GM19438 (cell line): ENCODE data around the gene SH3PXD2B.
A peak's percentile ranks its signal among the peaks of the same experiment; 100 is the strongest.
"Not testable (repeated sequence)": the region's sequence is repeated elsewhere in the genome, so short reads cannot be mapped to it uniquely, and the experiment has no call there.

ENCODE experiments used
- ATAC-seq: cut with Tn5 transposase; IDR thresholded peaks from one replicate; pipeline ENCODE4 v1.9.1; 2021; ENCODE audit warnings: low read depth; ENCODE audit not compliant: unreplicated experiment

The SH3PXD2B gene

DNA sequence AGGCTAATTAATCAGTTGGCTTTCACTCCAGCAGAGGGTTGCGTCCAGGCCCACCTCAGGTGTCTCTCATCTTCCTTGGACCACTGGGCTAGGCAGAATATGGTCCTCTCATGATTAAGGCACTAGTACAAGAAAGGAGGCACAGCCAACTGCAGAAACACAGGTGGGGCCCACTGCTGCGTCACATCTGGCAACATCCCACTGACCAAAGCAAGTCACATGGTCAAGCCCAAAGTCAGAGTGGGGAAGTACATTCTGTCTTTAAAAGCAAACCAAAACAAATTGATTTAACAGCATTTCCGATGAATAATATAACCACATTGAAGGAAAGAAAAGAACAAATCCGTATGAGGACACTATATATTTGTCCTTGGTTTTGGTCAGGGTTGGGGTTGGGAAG lies 142.7 kb downstream of the SH3PXD2B start:
- ATAC-seq = no peak

DNA sequence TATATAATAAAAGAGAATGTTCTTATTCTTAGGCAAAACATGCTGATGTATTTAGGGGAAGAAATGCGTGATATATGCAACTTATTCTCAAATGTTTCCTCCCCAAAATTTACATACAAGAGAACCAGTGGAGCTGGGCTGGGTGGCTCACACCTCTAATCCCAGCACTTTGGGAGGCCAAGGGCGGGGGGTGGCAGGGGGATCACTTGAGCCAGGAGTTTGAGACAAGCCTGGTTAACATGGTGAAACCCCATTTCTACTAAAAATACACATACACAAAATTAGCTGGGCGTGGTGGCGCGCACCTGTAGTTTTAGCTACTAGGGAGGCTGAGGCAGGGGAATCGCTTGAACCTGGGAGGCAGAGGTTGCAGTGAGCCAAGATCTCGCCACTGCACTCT lies 143.3 kb downstream of the SH3PXD2B start:
- ATAC-seq = no peak

DNA sequence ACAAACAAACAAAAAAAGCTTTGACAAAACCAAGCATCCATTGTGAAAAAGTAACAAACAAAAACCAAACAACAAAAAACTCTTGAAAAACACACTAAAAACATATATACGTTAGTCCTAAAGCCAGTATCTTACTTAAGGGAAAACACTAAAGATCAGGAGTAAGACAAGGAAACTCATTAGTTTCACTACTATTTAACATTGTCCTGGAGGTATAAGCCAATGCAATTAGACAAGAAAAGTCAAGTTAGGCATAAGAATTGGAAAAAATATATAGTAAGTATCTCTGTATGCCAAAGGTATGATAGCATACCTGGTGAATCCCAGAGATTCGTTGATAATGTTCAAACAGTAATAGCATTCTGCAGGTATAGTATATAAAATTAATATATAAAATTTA lies 148.9 kb downstream of the SH3PXD2B start:
- ATAC-seq = no peak

DNA sequence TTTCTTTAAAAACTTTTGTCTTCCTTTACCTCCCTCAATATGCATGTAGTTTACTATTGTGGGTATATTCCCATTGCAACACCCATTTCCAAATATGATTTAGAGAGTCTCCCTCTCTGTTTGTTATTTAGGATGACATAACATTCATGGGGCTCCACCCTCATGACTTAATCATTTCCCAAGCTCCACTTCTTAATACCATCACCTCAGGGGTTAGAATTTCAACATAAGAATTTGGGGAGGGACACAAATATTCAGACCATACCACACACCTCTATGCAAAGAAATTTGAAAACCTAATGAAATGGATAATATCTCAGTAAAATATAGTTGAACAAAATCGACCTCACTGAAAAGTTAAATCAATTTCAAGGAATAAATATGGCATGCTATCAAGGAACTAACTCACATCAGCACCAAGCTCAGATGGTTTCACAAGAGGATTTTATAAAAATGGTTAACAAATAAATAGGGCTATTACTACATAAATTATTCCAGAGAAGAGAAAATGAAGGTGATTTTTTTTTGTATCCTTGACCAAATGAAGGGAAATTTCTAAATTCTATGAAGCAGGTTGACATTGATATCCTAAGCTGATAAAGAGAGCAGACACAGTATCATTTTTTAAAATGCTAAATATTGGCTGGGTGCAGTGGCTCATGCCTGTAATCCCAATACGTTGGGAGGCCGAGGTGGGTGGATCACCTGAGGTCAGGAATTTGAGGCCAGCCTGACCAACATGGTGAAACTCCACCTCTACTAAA lies 150.6 kb downstream of the SH3PXD2B start:
- no peak for ATAC-seq

DNA sequence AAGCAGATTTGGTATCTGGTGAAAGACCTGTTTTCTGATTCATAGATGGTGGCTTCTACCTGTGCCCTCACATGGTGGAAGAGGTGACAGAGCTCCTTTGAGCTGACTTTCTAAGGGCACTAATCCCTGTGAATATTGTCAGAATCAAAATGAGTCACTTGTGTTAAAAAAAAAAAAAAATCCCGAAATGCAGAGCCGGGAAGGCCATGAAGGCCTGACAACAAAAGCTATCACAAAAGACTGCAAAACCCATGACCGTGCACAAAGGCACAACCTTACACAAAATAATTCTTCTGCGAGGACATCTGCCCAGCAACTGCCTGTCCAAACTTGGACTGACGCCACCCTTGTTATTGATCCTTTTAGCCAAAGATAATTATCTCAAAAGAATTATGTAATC lies 151.2 kb downstream of the SH3PXD2B start:
- ATAC-seq = no peak

DNA sequence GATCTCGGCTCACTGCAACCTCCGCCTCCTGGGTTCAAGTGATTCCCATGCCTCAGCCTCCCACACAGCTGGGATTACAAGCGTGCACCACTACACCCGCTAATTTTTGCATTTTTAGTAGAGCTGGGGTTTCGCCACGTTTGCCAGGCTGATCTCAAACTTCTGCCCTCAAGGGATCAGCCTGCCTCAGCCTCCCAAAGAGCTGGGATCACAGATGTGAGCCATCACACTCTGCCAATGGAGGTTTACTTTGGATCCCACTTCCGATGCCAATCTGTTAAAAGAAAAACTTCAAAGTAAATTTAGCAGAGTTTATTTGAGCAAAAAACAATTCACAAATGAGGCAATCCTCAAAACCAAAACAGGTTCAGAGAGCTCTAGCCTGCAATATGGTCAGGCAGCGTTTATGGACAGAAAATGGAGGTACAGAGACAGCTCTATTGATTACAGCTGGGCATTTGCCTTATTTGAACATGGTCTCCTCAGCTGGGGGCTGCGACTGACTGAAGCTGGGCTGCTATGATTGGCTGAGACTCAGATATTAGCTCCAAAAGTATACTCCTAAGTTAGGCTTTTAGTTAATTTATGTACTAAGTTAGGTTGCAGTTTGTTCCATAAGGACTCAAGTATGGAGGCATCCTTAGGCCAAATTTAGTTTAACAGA lies 152.1 kb downstream of the SH3PXD2B start:
- ATAC-seq = no peak

DNA sequence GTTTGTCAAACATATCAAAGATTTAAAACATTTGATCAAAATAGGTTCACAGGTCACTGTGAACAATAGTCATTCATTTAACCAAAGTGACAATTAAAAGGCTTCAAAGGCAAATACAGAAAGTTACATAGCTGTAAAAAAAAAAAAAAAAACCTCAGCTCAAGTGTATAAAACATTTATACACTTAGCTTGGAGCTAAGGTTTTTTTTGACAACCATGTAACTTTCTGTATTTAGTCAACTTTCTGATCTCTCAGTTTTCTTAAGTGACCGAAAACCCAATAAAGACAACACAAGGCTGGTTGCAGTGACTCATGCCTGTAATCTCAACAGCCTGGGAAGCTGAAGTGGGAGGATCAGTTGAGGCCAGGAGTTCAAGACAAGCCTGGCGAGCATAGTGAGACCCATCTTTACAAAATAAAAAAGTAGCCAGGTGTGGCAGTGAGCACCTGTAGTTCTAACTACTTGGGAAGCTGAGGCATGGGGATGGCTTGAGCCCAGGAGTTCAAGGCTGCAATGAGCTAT lies 154.3 kb downstream of the SH3PXD2B start:
- ATAC-seq = no peak

DNA sequence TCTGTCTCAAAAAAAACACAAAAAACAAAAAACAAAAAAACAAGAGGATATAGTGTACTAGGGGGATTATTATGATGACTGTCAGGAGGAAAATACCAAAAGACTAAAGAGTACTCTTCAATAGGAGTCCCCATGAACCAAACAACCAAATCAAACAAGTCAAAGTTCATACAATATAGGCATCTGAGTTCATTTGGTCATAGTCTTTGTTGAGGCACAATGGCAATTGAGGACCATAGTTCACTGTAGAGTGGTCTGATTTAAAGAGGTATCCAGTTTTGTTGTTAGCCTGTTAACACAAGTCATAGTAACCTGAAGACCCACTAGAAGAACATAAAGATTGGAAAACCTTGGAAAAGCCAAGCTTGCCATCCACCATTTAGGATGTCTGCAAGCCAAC lies 159.5 kb downstream of the SH3PXD2B start:
- no peak for ATAC-seq

DNA sequence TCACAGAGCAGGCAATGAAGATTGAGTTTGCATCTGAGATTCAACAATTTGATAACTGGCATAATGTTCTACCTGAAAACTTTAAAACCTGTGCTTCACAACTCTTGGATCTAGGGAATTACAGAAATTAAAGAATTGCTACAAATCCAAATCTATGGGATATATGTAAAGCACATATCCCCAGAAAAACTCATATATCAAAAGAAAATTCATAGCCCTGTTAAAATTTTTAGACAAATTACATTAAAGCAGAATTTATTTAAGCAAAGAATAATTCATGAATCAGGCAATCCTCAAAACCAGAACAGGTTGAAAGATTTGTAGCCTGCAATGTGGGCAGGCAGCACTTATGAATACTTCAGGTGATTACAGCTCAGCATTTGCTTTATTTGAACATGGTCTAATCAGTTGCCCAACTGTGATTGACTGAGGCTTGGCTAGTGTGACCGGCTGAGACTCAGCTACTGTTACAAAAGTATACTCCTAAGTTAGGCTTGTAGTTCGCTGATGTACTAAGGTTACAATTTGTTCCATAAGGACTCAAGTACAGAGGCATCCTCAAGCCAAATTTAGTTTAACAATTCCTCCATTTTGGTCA lies 160.5 kb downstream of the SH3PXD2B start:
- no peak for ATAC-seq

DNA sequence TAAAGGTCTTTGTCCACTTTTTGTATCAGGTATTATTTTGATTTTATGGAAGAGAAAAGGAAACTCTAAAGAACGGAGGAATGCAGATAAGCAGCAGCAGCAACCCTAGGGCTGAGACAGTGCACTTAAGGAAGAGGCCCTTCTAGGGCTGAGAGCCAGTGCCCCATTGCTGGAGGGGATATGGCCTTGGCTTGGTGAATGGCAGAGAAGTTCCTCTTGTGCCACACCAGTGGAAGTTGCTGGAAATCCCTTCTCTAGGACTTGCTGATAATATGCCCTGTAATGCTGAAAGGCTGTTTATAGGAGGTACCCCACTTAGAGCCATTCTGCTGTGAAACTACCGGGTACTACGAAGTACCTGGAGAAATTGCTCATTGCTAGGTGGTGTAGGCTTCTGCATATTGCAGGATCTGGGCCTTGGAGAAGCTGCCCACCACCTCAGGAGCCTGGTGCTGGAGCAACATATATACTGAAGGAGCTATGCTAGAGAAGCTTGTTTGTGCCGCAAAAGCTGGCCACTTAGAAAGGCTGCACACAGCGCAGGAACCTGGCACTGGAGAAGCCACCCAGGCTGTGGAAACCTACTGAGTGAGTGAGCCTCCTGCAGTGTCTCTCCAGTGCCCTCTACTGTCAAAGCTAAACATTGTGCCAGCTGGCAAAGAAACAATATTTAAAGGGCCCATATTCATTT lies 161.1 kb downstream of the SH3PXD2B start:
- no peak for ATAC-seq

DNA sequence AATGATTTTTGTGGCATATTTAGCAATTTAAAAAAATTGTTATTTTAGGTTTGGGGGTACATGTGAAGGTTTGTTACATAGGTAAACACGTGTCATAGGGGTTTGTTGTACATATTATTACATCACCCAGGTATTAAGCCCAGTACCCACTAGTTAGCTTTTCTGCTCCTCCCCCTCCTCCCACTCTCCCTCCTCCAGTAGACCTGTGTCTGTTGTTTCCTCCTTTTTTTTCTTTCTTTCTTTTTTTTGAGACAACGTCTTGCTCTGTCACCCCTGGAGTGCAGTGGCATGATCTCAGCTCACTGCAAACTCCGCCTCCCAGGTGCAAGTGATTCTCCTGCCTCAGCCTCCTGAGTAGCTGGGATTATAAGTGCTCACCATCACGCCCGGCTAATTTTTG lies 162.5 kb downstream of the SH3PXD2B start:
- ATAC-seq = not testable (repeated sequence)

DNA sequence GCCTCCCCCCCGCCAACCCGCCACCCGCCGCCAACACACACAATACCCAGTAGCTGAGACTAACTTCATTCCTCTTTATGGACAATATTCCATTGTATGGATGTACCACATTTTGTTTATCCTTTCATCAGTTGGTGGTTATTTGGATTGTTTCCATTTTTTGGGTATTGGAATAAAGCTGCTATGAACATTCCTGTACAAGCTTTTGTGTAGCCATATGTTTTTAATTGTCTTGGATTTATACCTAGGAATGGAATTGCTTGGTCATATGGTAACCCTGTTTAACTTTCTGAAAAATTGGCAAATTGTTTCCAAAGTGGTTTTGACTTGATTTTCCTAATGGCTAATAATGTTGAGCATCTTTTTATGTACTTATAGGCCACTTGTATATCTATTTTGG lies 165.9 kb downstream of the SH3PXD2B start:
- no peak for ATAC-seq

DNA sequence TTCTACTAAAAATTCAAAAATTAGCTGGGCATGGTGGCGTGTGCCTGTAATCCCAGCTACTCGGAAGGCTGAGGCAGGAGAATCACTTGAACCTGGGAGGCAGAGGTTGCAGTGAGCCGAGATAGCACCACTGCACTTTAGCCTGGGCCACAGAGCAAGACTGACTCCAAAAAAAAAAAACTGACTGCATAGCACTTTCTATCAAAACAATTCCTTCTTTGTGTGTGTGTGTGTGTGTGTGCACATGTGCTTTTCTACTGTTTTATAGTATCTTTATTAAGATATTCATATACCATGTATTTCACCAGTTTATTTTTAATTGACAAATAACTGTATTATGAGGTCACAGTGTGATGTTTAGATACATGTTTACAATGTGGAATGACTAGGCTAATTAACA lies 167.2 kb downstream of the SH3PXD2B start:
- ATAC-seq = not testable (repeated sequence)

DNA sequence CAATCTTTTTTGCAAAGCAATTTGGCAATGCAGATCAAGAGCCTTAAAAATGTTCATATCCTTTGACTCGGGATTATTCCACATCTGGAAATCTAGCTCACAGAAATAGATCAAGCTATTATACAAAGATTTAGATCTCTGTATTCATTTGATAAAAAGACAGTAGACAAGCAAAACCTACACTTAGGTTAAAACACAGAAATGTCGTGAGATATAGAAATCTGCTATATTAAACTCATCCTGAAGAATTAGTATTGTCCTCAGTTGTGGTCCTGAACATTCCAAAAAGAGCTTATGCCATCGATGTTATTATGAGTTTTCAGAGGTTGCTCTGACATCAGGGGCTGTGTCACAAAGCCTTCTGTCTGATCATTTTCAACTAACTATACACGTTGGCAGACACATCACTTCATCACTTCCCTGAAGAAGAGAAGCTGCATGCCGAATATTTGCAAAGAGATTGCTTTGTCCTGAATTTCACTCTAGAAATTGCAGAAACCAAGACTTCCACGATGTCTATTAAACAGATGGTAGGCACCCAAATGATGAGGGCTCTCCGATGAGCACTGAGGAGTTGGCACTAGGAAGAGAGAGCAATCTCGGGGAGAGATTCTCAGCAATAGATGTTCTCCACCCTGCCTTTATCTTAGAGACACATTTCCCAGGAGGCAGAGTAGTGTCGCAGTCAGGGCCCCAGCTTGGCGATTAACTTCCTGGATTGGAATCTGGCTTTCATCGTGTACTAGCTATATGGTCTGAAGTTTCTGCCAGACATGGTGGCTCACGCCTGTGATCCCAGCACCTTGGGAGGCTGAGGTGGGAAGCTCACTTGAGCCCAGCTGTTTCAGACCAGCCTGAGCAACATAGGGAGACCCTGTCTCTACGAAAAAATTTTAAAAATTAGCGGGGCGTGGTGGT lies 168.8 kb downstream of the SH3PXD2B start:
- ATAC-seq = no peak

DNA sequence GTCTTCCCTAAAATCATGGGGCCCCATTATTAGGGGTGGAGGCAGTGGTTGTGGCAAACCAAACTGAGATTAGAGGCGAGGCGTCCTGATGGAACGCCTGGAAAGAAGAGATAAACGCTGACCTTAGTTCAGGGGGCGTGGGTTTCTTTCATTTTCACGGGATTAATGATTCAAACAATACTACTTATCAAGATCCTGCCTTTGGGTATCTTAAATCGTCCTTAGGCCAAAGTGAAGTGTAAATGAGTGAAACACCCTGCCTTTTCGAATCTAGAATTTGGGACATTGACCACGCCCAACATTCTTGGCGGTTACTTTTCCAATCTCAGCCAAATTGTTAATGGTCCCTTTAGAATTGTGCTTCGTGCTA lies 169.7 kb downstream of the SH3PXD2B start:
- ATAC-seq = no peak

DNA sequence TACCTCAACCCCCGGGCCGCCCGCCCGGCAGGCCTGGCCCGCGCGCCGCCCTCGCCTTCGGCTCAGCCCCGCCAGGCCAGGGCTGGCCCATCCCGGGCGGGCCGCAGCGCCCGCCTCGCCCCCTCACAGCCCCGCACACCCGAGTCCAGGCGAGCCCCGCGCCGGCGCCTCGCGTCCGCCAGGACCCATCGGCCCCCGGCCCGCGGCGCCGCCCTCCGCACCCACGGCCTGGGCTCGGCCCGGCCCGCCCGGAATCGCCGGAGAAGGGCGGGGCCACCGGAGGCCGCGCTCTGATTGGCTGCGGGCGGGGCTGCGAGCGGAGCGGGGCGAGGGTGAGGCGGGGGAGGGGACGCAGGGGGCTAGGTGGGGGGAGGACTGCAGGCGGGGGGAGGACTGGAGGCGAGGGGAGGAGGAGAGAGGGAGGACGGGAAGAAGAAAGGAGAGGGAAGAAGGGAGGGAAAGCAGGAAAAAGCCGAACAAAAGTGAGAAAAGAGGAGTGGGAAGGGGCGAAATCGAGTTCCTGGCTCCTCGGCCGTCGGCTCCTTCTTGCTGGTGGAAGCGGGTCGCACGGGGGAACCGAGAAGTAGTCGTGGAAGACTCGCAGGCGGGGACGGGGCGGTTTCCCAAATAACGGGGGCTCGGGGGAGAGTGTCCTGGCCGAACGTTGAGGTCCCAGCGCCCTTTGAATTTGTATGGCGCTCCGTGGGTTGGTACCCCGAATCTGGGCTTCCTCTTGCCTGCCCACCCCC lies 170.3 kb downstream of the SH3PXD2B start:
- ATAC-seq = peak; percentile 79

DNA sequence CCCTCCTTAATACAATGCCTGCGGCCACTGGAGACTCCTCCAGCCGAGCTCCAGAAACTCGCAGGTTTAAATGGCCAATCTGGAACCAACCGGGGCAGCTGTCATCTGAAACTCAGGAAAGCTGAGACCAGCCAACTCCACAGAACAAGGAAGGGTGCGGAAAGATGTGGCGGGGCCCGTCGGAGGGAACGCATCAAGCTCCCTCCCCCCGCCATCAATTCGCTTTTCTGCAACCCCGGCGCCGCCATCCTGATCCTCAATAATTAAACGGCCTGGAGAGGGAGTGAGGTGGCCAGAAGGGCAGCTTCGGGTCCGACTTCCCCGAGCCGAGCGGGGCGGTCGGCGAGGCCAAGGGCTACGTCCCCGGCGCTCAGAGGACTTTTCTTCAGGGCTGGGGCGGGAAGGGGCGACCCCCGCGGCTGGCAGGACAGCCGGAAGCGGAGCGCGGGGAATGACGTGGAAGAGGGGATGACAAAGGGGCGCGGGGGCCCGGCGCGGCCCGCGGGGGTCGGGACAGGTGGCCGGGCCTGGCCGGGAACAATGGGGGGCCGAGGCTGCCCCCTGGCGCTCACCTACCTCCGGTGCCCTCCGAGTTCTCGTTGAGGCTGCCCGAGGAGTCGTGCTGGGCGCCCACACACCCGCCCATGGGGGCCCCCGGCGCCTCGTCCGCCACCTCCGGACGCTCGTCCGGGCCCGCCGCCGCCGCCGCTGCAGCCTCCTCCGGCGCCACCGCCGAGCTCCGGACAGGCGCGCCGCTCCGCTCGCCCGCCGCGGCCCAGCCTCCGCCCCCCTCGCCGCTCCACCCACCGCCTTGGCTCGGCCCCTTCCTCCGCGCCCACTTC lies 171.1 kb downstream of the SH3PXD2B start, which contains the start of gene UBTD2:
Gene UBTD2 (minus strand): TSS at position 745 of the 842 bp plus-strand sequence. CDS start 99 bp downstream, at position 646.
- ATAC-seq = peak; percentile 91

DNA sequence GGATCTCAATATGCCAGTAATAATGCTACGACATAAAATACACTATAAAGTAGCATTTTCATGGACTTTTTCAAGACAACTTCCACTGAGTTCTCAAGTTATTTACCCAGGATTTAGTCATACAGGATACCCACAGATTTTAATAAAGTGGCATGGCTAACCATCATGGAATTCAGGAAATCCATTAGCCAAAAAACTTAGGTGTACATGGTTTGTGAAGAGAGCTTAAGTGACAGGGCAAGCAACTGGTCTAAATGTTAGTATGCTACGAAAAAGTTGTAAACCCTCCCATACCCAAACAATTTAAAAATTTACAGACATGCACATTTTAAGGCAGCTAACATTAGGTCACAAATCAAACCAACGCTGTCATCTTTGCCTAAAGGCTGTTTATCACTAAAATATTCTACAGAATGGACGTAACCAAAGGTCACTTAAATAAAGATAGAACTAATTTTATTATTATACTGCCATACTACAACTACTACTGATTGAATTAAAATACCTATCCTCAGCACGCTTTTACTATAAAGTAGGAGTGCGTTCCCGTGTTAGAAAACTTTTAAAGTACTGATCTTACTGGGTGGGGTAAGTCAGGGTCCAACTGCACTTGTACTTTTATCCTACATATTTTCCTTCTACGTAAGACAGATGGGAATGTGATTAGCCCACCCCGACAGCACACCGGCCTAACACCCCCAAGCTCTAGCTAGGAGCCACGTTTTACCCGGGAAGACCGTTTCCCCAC lies 171.9 kb downstream of the SH3PXD2B start:
- ATAC-seq = no peak
